NCI-H2029 (cell line): Measurements from ENCODE around the gene RAB35.

Experiments
- DNase-seq: peaks from one replicate; lab custom pipeline; 2025; lab: John Stamatoyannopoulos, UW

Gene RAB35

DNA sequence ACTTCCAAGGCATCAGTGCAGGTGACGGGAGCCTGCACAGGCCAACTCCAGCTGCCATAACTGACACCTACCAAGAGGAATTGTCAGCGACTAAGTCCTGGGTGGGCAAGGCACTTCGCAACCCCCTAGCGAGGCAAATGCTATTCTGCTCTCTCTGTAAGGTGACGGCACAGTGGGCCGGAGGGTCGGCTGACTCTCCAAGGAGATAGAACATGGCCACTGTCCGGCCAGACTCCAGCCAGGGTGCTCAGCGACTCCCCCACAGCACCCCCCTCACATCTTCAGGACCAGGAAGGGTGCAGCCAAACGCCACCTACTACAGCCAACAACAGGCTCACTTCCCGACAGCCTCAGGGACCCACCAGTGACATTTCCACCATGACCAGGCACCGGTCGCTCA is 13.2 kb downstream of the RAB35 start:
- no peak for DNase-seq

DNA sequence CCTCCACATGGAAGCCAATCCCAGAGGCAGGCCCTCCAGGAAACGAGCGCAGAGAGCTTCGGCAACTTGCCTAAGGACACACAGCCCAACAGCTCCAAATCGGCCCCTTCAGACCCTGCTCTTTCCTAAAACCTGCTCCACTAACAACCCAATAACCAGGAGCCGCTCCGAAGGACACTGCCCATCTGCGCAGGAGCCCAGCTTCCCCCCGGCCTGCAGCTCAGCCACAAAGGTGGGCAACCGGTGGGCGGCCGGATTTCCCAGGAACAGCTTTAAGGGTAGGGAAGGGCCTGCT is 13.6 kb downstream of the RAB35 start:
- no peak for DNase-seq

GRCh38 chr12:120102189-120103043 is 14.1 kb downstream of the RAB35 start:
- no peak for DNase-seq

DNA sequence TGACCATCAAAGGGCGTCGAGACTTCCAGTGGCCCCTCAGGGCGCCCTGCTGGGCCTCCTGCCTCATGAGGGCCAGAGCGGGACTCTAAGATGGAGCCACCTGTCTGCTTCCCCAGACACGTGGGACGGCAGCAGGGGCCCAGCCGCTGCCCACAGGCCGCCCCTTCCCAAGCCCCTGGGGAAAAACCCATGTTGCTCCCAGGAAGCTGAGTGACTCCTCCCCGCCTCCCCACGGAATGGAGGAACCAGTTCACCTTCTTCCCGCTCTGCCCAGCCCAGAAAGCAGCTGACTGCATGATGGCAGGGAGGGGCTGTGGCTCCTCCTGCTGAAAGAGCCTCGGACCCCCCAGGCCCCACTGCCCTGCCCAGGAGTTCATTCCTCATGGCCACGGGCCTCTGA is 14.9 kb downstream of the RAB35 start:
- DNase-seq = no peak

GRCh38 chr12:120101182-120101581 is 15.4 kb downstream of the RAB35 start:
- no peak for DNase-seq

DNA sequence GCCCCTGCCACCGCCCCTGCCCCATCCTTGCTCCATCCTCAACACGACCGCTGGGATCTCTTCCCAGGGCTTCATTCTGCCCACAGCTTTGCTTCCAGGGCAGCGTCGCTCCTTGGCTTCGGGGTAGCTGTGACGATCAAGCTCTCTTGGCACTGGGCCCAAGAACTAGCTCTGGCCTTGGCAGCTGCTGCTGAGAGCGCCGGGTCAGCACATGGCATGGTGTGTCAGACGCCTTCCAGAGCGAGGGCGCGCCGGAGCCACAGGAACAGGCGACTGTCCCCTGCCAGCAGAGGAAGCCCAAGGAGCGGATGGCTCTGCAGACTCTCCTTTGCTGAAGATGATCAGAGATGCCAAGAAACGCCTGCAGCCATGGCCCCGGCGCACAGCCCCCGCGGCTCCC is 15.9 kb downstream of the RAB35 start:
- peak; percentile 47 for DNase-seq

- DNase-seq = no peak
These were observed 16.8 kb downstream of the RAB35 start for GRCh38 chr12:120099738-120100137.

DNA sequence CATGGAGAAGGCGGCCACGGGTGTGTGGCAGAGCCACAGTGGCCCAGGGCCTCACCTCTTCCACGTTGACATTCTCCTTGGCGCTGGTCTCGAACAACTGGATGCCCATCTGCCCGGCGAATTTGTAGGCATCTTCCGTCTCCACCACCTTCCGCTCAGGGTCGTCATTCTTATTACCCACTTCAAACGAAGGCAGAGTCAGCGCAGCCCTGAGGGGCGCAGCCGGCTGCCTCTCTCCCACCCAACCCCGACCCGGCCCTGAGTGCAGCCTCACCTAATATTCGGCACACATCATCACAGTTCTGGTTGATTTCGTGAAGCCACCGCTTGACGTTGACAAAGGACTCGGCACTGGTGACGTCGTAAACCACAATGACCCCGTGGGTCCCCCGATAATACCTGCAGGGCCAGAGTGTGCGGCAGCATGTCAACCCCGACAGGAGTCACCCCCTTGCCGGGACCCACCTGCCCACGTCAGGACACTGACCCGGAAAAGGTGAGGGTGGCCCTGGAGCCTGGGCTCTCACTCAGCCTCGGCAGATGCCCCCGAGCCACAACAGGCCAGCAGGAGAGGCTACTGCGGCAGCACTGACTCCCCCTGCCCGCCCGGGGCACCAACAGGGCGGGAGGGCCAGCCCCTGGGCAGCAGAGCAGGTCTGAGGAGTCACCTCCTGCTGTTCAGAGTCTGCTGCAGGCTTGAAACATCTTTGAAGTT is 17.6 kb downstream of the RAB35 start:
- no peak for DNase-seq

DNA sequence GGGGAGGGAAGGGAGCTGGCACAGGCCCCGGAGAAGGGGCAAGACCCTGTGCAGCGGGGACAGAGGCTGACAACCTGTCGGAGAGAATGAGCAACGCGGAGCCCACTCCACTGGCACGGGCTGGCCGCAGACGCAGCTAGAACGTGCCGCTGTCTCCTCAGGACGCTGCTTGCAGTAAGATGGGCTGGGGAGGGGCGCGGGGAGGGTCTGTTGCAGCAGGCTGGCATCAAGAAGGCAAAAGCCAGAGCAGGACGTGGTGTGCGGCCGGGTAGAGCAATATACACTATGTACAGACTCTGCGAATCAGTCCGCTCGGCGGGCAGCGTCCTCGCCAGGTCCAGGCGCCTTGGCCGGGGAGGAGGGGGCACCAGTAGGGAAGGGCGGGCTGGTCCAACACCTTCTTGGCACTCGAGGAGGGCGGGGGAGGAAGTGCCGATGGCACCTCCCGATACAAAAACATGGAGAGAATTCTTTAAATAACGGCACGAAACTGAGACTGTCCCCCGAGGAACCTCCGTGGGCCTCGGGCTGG is 19.8 kb downstream of the RAB35 start:
- DNase-seq = no peak

GRCh38 chr12:120095736-120096135 is 20.8 kb downstream of the RAB35 start:
- no peak for DNase-seq

- no peak for DNase-seq
These were observed 21.2 kb downstream of the RAB35 start for GRCh38 chr12:120095331-120095730.

GRCh38 chr12:120094485-120094884 is 22.1 kb downstream of the RAB35 start:
- DNase-seq = no peak

GRCh38 chr12:120093592-120094355 is 22.8 kb downstream of the RAB35 start:
- DNase-seq = peak; percentile 7

- DNase-seq = no peak
These were observed 23.3 kb downstream of the RAB35 start for GRCh38 chr12:120093336-120093591.

GRCh38 chr12:120092551-120093335 is 23.8 kb downstream of the RAB35 start:
- DNase-seq = no peak

DNA sequence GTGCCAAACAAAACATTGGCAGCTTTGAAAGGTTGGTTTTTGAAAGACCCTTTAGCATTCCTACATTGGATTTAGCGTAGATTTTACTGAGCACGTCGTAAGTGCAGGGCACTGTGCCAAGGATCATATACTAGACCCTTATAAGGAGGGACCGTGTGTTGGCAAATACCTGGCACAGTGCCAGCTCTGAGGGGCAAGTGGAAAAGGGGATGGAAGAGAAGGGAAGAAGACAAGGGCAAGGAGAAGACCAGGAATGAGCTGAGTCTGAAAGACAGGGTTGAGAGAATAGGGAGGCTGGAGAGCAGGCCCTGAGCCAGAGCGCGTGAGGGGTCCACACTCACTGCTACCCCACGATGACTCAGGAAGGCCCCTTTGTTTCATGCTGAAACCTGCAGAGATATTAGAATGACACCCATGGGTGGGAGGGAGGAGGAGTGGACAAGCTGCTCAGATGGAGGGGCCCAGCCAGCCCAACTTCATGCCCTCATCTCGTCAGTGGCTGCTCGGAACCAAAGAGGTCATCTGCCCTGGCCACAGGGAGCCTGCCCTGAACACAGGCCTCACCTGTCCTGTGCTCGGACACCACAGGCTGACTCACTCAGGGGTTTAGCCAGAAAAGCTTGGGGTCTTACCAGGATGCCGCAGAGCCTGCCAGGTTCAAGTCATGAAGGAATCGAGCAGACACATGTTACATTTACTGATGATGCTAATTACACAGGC is 25.0 kb downstream of the RAB35 start:
- DNase-seq = peak; percentile 21

- DNase-seq = no peak
These were observed 25.8 kb downstream of the RAB35 start for GRCh38 chr12:120090626-120091295.

GRCh38 chr12:120090206-120090605 is 26.3 kb downstream of the RAB35 start:
- DNase-seq = no peak

GRCh38 chr12:120089796-120090195 is 26.8 kb downstream of the RAB35 start:
- no peak for DNase-seq

DNA sequence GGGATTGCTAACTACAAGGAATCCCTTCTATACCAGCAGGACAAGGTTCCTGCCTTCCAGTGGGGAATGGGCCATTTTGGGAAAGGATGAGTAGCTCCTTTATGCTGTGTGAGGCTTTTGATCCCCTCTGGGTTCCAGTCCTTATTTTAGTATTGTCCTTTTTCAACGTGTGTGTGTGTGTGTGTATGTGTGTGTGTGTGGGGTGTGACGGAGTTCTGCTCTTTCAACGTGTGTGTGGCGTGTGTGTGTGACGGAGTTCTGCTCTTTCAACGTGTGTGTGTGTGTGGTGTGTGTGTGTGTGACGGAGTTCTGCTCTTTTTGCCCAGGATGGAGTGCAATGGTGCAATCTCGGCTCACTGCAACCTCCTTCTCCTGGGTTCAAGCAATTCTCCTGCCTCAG is 27.4 kb downstream of the RAB35 start:
- no peak for DNase-seq
